GM12878 (cell line): Measurements from ENCODE around the gene SPPL2B. TPM values are rescaled to one million over a fixed set of nuclear protein-coding genes. Genes with fewer than 3 reads are reported as not detected.

Experiments
- ATAC-seq: fragments of 200-7000 bp; cut with Tn5 transposase; 3 replicates; pipeline ENCODE4 v1.9.1; 2020; ENCODE audit warnings: mild to moderate bottlenecking, moderate library complexity
- BruUV-seq: library from RNA; stranded (reverse); fragments of 400-500 nt; replicated peaks from 2 replicates; lab custom pipeline; 2021; lab: Mats Ljungman, UMichigan
- CTCF ChIA-PET: fragments of 300-600 bp; sonication (Branson Sonifier 250); formaldehyde crosslinking; extraction: SDS; loops from one replicate; lab custom pipeline; 2021; ENCODE audit warnings: inconsistent platforms; lab: Yijun Ruan, JAX
- POLR2A ChIA-PET: fragments of 350-600 bp; formaldehyde crosslinking; extraction: SDS; loops from one replicate; lab custom pipeline; 2021; ENCODE audit warnings: inconsistent platforms; lab: Charles Lee
- RAD21 ChIA-PET: fragments of 300-600 bp; sonication (Branson Sonifier 250); formaldehyde crosslinking; loops from one replicate; lab custom pipeline; 2023; ENCODE audit warnings: antibody characterized with exemption; ENCODE audit not compliant: unreplicated experiment; lab: Charles Lee
- SMC1A ChIA-PET: fragments of 300-600 bp; sonication (Branson Sonifier 250); formaldehyde crosslinking; loops from one replicate; lab custom pipeline; 2023; ENCODE audit not compliant: unreplicated experiment, uncharacterized antibody; lab: Charles Lee
- DNase-seq: peaks from one replicate; pipeline ENCODE4 v3.0.0-alpha.2; 2011; ENCODE audit warnings: low read depth, low spot score
- FAIRE-seq: peaks from 3 replicates; lab custom pipeline; 2011; peaks lifted over from hg19 to GRCh38; lab: Jason Lieb, UNC
- H2AFZ ChIP-seq: 2 replicates; pipeline ENCODE4 v1.6.0; 2011; ENCODE audit warnings: low read depth, low read length, control low read depth; ENCODE audit not compliant: control insufficient read depth
- H3K27ac ChIP-seq: 2 replicates; pipeline ENCODE4 v1.5.1; 2011; ENCODE audit warnings: control low read depth; ENCODE audit not compliant: control insufficient read depth, insufficient read depth
- H3K27me3 ChIP-seq, 2 experiments: replicated peaks in 1 of 2; 2 replicates each; pipeline versions ENCODE4 v1.6.0 to v1.6.1; 2011; ENCODE audit warnings: low read length in 1 of 2; ENCODE audit not compliant: control insufficient read depth in 2 of 2, insufficient read depth in 2 of 2
- H3K36me3 ChIP-seq, 2 experiments: 2 replicates each; pipeline ENCODE4 v1.5.1; 2011; ENCODE audit warnings: low read length in 1 of 2; ENCODE audit not compliant: control insufficient read depth in 2 of 2, insufficient read depth in 2 of 2
- H3K4me1 ChIP-seq: 2 replicates; pipeline ENCODE4 v1.6.1; 2011; ENCODE audit warnings: mild to moderate bottlenecking, low read length, moderate library complexity, mixed read lengths; ENCODE audit not compliant: control insufficient read depth, insufficient read depth
- H3K4me2 ChIP-seq: 2 replicates; pipeline ENCODE4 v1.6.0; 2011; ENCODE audit warnings: control low read depth; ENCODE audit not compliant: control insufficient read depth, insufficient read depth
- H3K4me3 ChIP-seq: fragments of 200-600 bp; sonication (generic); 2 replicates; pipeline ENCODE4 v1.5.1; 2016
- H3K79me2 ChIP-seq: 2 replicates; pipeline ENCODE4 v1.6.0; 2011; ENCODE audit warnings: low read length; ENCODE audit not compliant: control insufficient read depth, insufficient read depth
- H3K9ac ChIP-seq: 2 replicates; pipeline ENCODE4 v1.8.0; 2011; ENCODE audit warnings: low read length, control low read depth, mixed read lengths; ENCODE audit not compliant: control insufficient read depth, insufficient read depth
- H3K9me3 ChIP-seq: replicated peaks from 3 replicates; pipeline ENCODE4 v1.5.1; 2011; ENCODE audit warnings: mild to moderate bottlenecking, low read length; ENCODE audit not compliant: control insufficient read depth, insufficient read depth
- H4K20me1 ChIP-seq: 2 replicates; pipeline ENCODE4 v1.6.0; 2011; ENCODE audit not compliant: control insufficient read depth, insufficient read depth
- HDGF ChIP-seq: fragments of 450-650 bp; IDR thresholded peaks from 2 replicates; pipeline ENCODE4 v1.6.1; 2016; ENCODE audit warnings: antibody characterized with exemption
- STAT3 ChIP-seq: IDR thresholded peaks from 2 replicates; pipeline ENCODE4 v1.6.1; 2011; ENCODE audit warnings: low read depth, low read length, improper control_type of control experiment
- TCF7 ChIP-seq: IDR thresholded peaks from 2 replicates; pipeline ENCODE4 v1.6.1; 2014; ENCODE audit warnings: antibody characterized with exemption, borderline replicate concordance
- ZZZ3 ChIP-seq: IDR thresholded peaks from 2 replicates; pipeline ENCODE4 v1.6.1; 2011; ENCODE audit warnings: low read depth; ENCODE audit not compliant: control insufficient read depth, insufficient read length
- WGBS: methylation state at CpG from one replicate; pipeline ENCODE4 v1.1.6; 2016; ENCODE audit warnings: low lambda C conversion rate; ENCODE audit not compliant: insufficient replicate concordance, insufficient coverage; ENCODE audit errors: missing lambda C conversion rate; 5-methylcytosine and 5-hydroxymethylcytosine counted together
- in situ Hi-C: fragments of 300-500 bp; cut with MboI; formaldehyde crosslinking; loops from 9 replicates; pipeline ENCODE4 v1.14.3; 2018; ENCODE audit warnings: mixed read lengths
- intact Hi-C: fragments of 100-400 bp; cut with micrococcal nuclease; formaldehyde crosslinking; loops from one replicate; pipeline ENCODE4 v1.14.2; 2022; ENCODE audit not compliant: unreplicated experiment
- polyA plus RNA-seq, 11 experiments: library from polyadenylated mRNA; depleted of rRNA in 4 of 11; unstranded in 6 of 11; stranded (reverse) in 5 of 11; fragments of >200 nt; fragmentation: Nextera tagmentation in 4 of 11; fragmentation: Illumina TruSeq in 1 of 11; extraction: Ambion mirVana in 4 of 11; extraction: Trizol in 1 of 11; gene quantifications; 1 replicate in 1 of 11; 2 replicates in 10 of 11; pipeline versions ENCODE4 v1.2.1 to v1.2.3, GENCODE V29; 2011 to 2016; ENCODE audit warnings: inconsistent platforms in 2 of 11, missing spikeins in 2 of 11, low read depth in 1 of 11
- total RNA-seq, 4 experiments: library from RNA; depleted of rRNA in 3 of 4; stranded (reverse); fragments of >200 nt in 3 of 4; fragmentation: Illumina TruSeq in 1 of 4; extraction: Trizol in 1 of 4; gene quantifications; 2 replicates each; pipeline versions ENCODE4 v1.2.1 to v1.2.3, GENCODE V29; 2013 to 2021

The SPPL2B gene
- total and polyA plus RNA-seq, 10 of the 15 experiments (the other 5 are each of a cell fraction or from before 2014, with no cell fraction given): 0.29 to 56.5 (median 18.3) TPM

- FAIRE-seq: no peak
Measured at GRCh38 chr19:2334426-2334825, 5.9 kb downstream of the SPPL2B start.

GRCh38 chr19:2334986-2335846, 6.7 kb downstream of the SPPL2B start:
- peaks cover 10% of the 10 kb centered on the region for H3K4me1 ChIP-seq
- ChIA-PET CTCF (no interaction called here), RAD21 (no interaction called here), SMC1A (no interaction called here), POLR2A (no interaction called here)
- no peak for ATAC-seq
- FAIRE-seq: no peak
- no peak overlapping the region for H2AFZ ChIP-seq
- no TSS peak for BruUV-seq
- no peaks in the 10 kb centered on the region; the same call in 2 of the 3 replicates for H3K9me3 ChIP-seq
- TF ChIP-seq TCF7 (no peak), HDGF (0 out of 2 replicates have a peak, but pooled peaks have one; percentile 15)
- no peak overlapping the region for H3K4me2 ChIP-seq
- no peak overlapping the region for H3K9ac ChIP-seq
- H3K79me2 ChIP-seq: peaks cover 21% of the 10 kb centered on the region
- no peak for DNase-seq
- H3K27ac ChIP-seq: no peak overlapping the region
- no peaks in the 10 kb centered on the region for H4K20me1 ChIP-seq
- intact Hi-C loops (no loop called here), in situ Hi-C loops (no loop called here)
- no peak overlapping the region for H3K4me3 ChIP-seq
- peaks cover 0 to 6% of the 10 kb centered on the region in 2 experiments; a peak in 3 of 4 replicates for H3K36me3 ChIP-seq
- WGBS: 92% methylated on average over 16 of the region's 26 CpGs
- H3K27me3 ChIP-seq: no peaks in the 10 kb centered on the region

More at GRCh38 chr19:2334426-2334825, 5.9 kb downstream of the SPPL2B start:
- RAD21 ChIA-PET: no interaction called here
- Histone ChIP-seq H3K79me2 (peaks cover 24% of the 10 kb centered on the region), H3K4me1 (peaks cover 13% of the 10 kb centered on the region)
- no TSS peak for BruUV-seq
- in situ Hi-C loops: no loop called here
- TF ChIP-seq ZZZ3 (no peak), STAT3 (no peak)
- TF ChIP-seq, all 136 proteins: peak for 0
- Histone ChIP-seq H3K4me3 (no peak overlapping the region), H3K36me3 (peaks cover 0 to 5% of the 10 kb centered on the region in 2 experiments; a peak in 3 of 4 replicates), H2AFZ (no peak overlapping the region), H3K9ac (no peak overlapping the region), H3K4me2 (no peak overlapping the region), H3K27ac (no peak overlapping the region), H4K20me1 (no peaks in the 10 kb centered on the region), H3K27me3 (no peaks in the 10 kb centered on the region), H3K9me3 (no peaks in the 10 kb centered on the region; the same call in 2 of the 3 replicates)
- ATAC-seq (no peak), DNase-seq (no peak)
- ChIA-PET POLR2A (no interaction called here), CTCF (no interaction called here), SMC1A (no interaction called here)
- intact Hi-C loops: no loop called here
- WGBS: 94% methylated on average over 26 of the region's 27 CpGs
